SU-DHL-6 (cell line): ENCODE measurements around the gene DUSP16.
"Not testable (repeated sequence)": the region's sequence is repeated elsewhere in the genome, so short reads cannot be mapped to it uniquely, and the experiment has no call there.

Experiments
- H2AFZ ChIP-seq: fragments of 200-600 bp; sonication (generic); 2 replicates; pipeline ENCODE4 v1.6.1; 2014; ENCODE audit warnings: low read depth, mild to moderate bottlenecking, moderate library complexity, mixed read lengths, antibody characterized with exemption, low read length; ENCODE audit not compliant: severe bottlenecking
- H3F3A ChIP-seq: fragments of 200-600 bp; shearing (Covaris generic); 2 replicates; pipeline ENCODE4 v1.6.0; 2016; ENCODE audit warnings: antibody characterized with exemption, mild to moderate bottlenecking; ENCODE audit not compliant: insufficient read depth
- H3K27ac ChIP-seq: fragments of 200-600 bp; sonication (generic); 2 replicates; pipeline ENCODE4 v1.5.1; 2016; ENCODE audit warnings: low read depth, mild to moderate bottlenecking, low read length, moderate library complexity, mixed read lengths
- H3K27me3 ChIP-seq: fragments of 200-600 bp; sonication (generic), shearing (Covaris generic); 2 replicates; pipeline ENCODE4 v1.6.0; 2014; ENCODE audit warnings: mild to moderate bottlenecking, low read length
- H3K36me3 ChIP-seq: fragments of 200-600 bp; sonication (generic); 2 replicates; pipeline ENCODE4 v1.6.1; 2014; ENCODE audit warnings: mild to moderate bottlenecking, low read length, mixed read lengths
- H3K4me2 ChIP-seq: fragments of 300-600, 200-600 bp; shearing (Covaris generic), sonication (generic); 2 replicates; pipeline ENCODE4 v1.6.0; 2014; ENCODE audit warnings: low read length, low read depth, mild to moderate bottlenecking; ENCODE audit not compliant: poor library complexity, severe bottlenecking
- H3K4me3 ChIP-seq: fragments of 200-600 bp; sonication (generic); 2 replicates; pipeline ENCODE4 v1.5.1; 2014; ENCODE audit warnings: antibody characterized with exemption, low read length, mild to moderate bottlenecking, mixed read lengths; ENCODE audit not compliant: insufficient read depth, poor library complexity, severe bottlenecking
- H3K79me2 ChIP-seq: fragments of 200-600 bp; sonication (generic); 2 replicates; pipeline ENCODE4 v1.6.1; 2014; ENCODE audit warnings: mild to moderate bottlenecking, low read length, moderate library complexity; ENCODE audit not compliant: insufficient read depth
- H3K9ac ChIP-seq: fragments of 200-600 bp; sonication (generic); 2 replicates; pipeline ENCODE4 v1.7.0; 2014; ENCODE audit warnings: mild to moderate bottlenecking, low read length
- H3K9me2 ChIP-seq: fragments of 200-600 bp; sonication (generic); replicated peaks from 2 replicates; pipeline ENCODE4 v1.6.1; 2014; ENCODE audit warnings: low read length; ENCODE audit not compliant: insufficient read depth
- H3K9me3 ChIP-seq: fragments of 200-600 bp; sonication (generic); 2 replicates; pipeline ENCODE4 v1.6.1; 2014; ENCODE audit warnings: low read length, mixed read lengths; ENCODE audit not compliant: insufficient read depth
- H4K20me1 ChIP-seq: fragments of 200-600 bp; sonication (generic); 2 replicates; pipeline ENCODE4 v1.6.1; 2014; ENCODE audit warnings: low read depth, mild to moderate bottlenecking, antibody characterized with exemption, low read length, moderate library complexity, mixed read lengths
- CTCF ChIP-seq: fragments of 200-600 bp; sonication (generic); IDR thresholded peaks from one replicate; pipeline ENCODE4 v1.5.1; 2017; ENCODE audit warnings: antibody characterized with exemption, mild to moderate bottlenecking, low read length, moderate library complexity; ENCODE audit not compliant: insufficient read depth, poor library complexity, severe bottlenecking
- EZH2phosphoT487 ChIP-seq: fragments of 200-600 bp; sonication (generic), shearing (Covaris generic); conservative IDR thresholded peaks from 2 replicates; pipeline ENCODE4 v1.6.1; 2018; ENCODE audit warnings: mild to moderate bottlenecking, antibody characterized with exemption, low read length, moderate library complexity, mixed read lengths

DUSP16 gene

DNA sequence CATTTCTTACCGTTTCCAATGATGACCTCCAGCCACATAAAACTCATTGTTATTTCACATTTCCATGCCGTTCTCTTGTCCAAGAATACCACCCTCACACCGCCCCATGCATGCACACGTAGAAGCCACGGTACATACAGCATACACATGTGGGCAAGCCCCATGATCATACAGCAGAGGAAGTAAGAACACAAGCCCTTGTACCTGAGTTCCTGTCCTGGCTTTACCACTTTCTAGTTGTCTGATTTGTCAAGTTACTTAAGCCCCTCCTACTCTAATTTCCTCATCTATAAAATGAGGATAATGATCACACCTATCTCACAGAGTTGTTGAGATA, 59.9 kb downstream of the DUSP16 start:
- Histone ChIP-seq H3K27me3 (no peaks in the 10 kb centered on the region), H3K79me2 (no peaks in the 10 kb centered on the region), H3K27ac (no peak overlapping the region), H2AFZ (no peak overlapping the region), H4K20me1 (no peaks in the 10 kb centered on the region), H3K36me3 (no peaks in the 10 kb centered on the region), H3K4me3 (no peak overlapping the region), H3K4me2 (no peak overlapping the region), H3K9ac (no peak overlapping the region), H3F3A (no peaks in the 10 kb centered on the region), H3K9me3 (no peaks in the 10 kb centered on the region), H3K9me2 (no peaks in the 10 kb centered on the region)
- TF ChIP-seq EZH2phosphoT487: no peak
- no peak for TF ChIP-seq CTCF

DNA sequence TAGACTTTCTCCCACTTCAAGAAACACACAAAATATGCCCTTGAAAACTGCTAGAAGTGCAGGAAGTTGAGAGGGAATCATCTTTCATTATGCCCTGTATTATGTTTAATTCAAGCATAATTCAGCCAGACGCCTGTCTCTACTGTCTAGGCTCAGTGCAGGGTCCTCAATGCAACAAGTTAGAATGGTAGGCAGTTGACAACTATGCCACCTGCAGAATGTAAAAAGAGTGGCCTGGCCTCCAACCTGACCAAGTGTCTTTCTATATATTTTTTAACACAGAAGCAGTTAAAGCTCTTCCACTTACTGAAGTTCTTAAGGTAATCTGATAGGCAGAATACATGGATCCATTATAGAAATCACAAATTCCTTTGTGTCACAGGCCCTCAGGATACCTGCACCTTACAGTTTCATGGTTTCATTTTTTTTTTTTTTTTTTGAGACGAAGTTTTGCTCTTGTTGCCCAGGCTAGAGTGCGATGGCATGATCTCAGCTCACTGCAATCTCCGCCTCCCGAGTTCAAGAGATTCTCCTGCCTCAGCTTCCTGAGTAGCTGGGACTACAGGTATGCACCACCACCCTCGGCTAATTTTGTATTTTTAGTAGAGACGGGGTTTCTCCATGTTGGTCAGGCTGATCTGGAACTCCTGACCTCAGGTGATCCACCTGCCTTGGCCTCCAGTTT, 60.4 kb downstream of the DUSP16 start:
- H3K79me2 ChIP-seq: not testable (repeated sequence)

GRCh38 chr12:12501121-12501520, 61.5 kb downstream of the DUSP16 start:
- no peaks in the 10 kb centered on the region for H4K20me1 ChIP-seq
- H2AFZ ChIP-seq: no peak overlapping the region
- H3K79me2 ChIP-seq: no peaks in the 10 kb centered on the region
- H3F3A ChIP-seq: no peaks in the 10 kb centered on the region
- no peak overlapping the region for H3K9ac ChIP-seq
- no peaks in the 10 kb centered on the region for H3K36me3 ChIP-seq
- H3K4me2 ChIP-seq: no peak overlapping the region
- no peak overlapping the region for H3K4me3 ChIP-seq
- H3K27me3 ChIP-seq: no peaks in the 10 kb centered on the region
- H3K9me3 ChIP-seq: no peaks in the 10 kb centered on the region
- no peaks in the 10 kb centered on the region for H3K9me2 ChIP-seq
- no peak overlapping the region for H3K27ac ChIP-seq
- no peak for TF ChIP-seq EZH2phosphoT487
- TF ChIP-seq CTCF: no peak

More for the DNA sequence above, 60.4 kb downstream of the DUSP16 start:
- not testable (repeated sequence) for H3F3A ChIP-seq, H3K4me2 ChIP-seq, H3K27ac ChIP-seq, H3K9me2 ChIP-seq, H4K20me1 ChIP-seq, H3K9me3 ChIP-seq, H3K9ac ChIP-seq, H3K36me3 ChIP-seq, H3K27me3 ChIP-seq, H2AFZ ChIP-seq, H3K4me3 ChIP-seq

DNA sequence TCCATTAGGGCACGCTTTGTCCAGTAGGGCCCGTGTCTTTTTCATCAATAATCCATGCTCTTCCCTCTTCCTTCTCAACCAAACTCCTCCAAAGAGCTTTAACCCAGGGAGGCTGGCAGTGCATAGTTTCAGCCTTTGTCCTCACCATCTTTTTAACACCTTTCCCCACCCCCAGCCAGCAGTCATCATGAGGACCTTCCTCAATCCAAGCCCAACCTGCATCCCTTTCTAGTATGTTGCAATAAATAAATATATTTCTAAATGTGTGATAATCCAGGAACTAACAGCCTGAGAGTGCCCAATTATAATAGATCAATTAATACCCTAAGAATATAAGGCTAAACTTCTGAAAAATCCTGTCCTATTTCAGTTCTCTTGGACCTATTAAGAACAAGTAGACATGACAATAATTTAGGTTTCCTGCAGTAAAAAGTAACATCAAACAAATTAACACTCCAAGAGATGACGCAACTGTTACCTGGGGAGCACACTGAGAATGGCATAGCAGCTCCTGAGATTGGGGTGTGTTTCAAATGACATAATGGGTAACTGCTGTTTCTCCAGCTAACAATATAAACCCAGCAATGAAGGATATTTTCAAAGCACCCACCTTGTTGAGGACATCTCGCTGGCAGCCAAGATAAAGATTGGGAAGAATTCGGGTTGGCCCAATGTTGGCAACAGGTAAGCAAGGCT, 62.6 kb downstream of the DUSP16 start:
- Histone ChIP-seq H4K20me1 (no peaks in the 10 kb centered on the region), H3K36me3 (no peaks in the 10 kb centered on the region), H3K9ac (no peak overlapping the region), H3K9me3 (no peaks in the 10 kb centered on the region), H3F3A (no peaks in the 10 kb centered on the region), H3K9me2 (no peaks in the 10 kb centered on the region), H3K4me3 (no peak overlapping the region), H3K27ac (no peak overlapping the region), H2AFZ (no peak overlapping the region), H3K27me3 (no peaks in the 10 kb centered on the region), H3K4me2 (no peak overlapping the region), H3K79me2 (no peaks in the 10 kb centered on the region)
- TF ChIP-seq CTCF (no peak), EZH2phosphoT487 (no peak)
